OCI-LY7 (cell line): Measurements from ENCODE around the gene RPS6KB2. TPM values are rescaled to one million over a fixed set of nuclear protein-coding genes. Genes with fewer than 3 reads are reported as not detected.

ENCODE experiments used
- BruUV-seq: library from RNA; stranded (reverse); fragments of 400-500 nt; replicated peaks from 2 replicates; lab custom pipeline; 2021; lab: Mats Ljungman, UMichigan
- CTCF ChIA-PET: fragments of 300-600 bp; sonication (Branson Sonifier 250); formaldehyde crosslinking; loops from one replicate; lab custom pipeline; 2022; ENCODE audit warnings: antibody characterized with exemption; ENCODE audit not compliant: unreplicated experiment; lab: Charles Lee
- POLR2A ChIA-PET: fragments of 300-600 bp; sonication (Branson Sonifier 250); formaldehyde crosslinking; loops from one replicate; lab custom pipeline; 2022; ENCODE audit warnings: antibody characterized with exemption; lab: Charles Lee
- DNase-seq: peaks from one replicate; pipeline ENCODE4 v3.0.0-alpha.2; 2015; ENCODE audit warnings: low spot score
- H2AFZ ChIP-seq: fragments of 200-600 bp; sonication (generic), shearing (Covaris generic); 2 replicates; pipeline ENCODE4 v1.6.1; 2014; ENCODE audit warnings: mild to moderate bottlenecking, antibody characterized with exemption, low read length, moderate library complexity
- H3K27ac ChIP-seq: fragments of 200-600 bp; sonication (generic); 2 replicates; pipeline ENCODE4 v1.5.1; 2014; ENCODE audit warnings: mixed run types, low read depth, mild to moderate bottlenecking, moderate library complexity, low read length, inconsistent platforms; ENCODE audit not compliant: poor library complexity, severe bottlenecking
- H3K36me3 ChIP-seq: fragments of 200-600 bp; sonication (generic); 2 replicates; pipeline ENCODE4 v1.6.1; 2014; ENCODE audit warnings: mild to moderate bottlenecking, antibody characterized with exemption, low read length, moderate library complexity, mixed read lengths; ENCODE audit not compliant: insufficient read depth
- H3K4me1 ChIP-seq: fragments of 200-600 bp; sonication (generic); 2 replicates; pipeline ENCODE4 v1.5.1; 2014; ENCODE audit warnings: mild to moderate bottlenecking, low read length; ENCODE audit not compliant: insufficient read depth, poor library complexity, severe bottlenecking
- H3K4me2 ChIP-seq: fragments of 200-600 bp; sonication (generic); 2 replicates; pipeline ENCODE4 v1.6.1; 2014; ENCODE audit warnings: mild to moderate bottlenecking, low read length
- H3K4me3 ChIP-seq: fragments of 200-600 bp; sonication (generic); 2 replicates; pipeline ENCODE4 v1.5.1; 2014; ENCODE audit warnings: mild to moderate bottlenecking, low read depth, low read length; ENCODE audit not compliant: poor library complexity, severe bottlenecking
- H3K79me2 ChIP-seq: fragments of 200-600 bp; sonication (generic); 2 replicates; pipeline ENCODE4 v1.6.1; 2016; ENCODE audit warnings: low read depth, mild to moderate bottlenecking, low read length, moderate library complexity, mixed read lengths; ENCODE audit not compliant: insufficient read depth
- H3K9me2 ChIP-seq: fragments of 200-600 bp; sonication (generic); 2 replicates; pipeline ENCODE4 v1.6.1; 2016; ENCODE audit warnings: mild to moderate bottlenecking, low read length, mixed read lengths; ENCODE audit not compliant: insufficient read depth
- H3K9me3 ChIP-seq: fragments of 200-600 bp; sonication (generic); 2 replicates; pipeline ENCODE4 v1.6.1; 2014; ENCODE audit warnings: mild to moderate bottlenecking, mixed run types, low read length, mixed read lengths
- H4K20me1 ChIP-seq: fragments of 200-600 bp; sonication (generic); 2 replicates; pipeline ENCODE4 v1.6.1; 2014; ENCODE audit warnings: mild to moderate bottlenecking, antibody characterized with exemption, low read length, moderate library complexity, mixed read lengths; ENCODE audit not compliant: insufficient read depth
- CTCF ChIP-seq: fragments of 200-600 bp; sonication (generic); conservative IDR thresholded peaks from 2 replicates; pipeline ENCODE4 v1.5.1; 2014; ENCODE audit warnings: mild to moderate bottlenecking, antibody characterized with exemption, low read length, moderate library complexity, mixed read lengths
- EZH2phosphoT487 ChIP-seq: fragments of 200-600 bp; sonication (generic); IDR thresholded peaks from 2 replicates; pipeline ENCODE4 v1.6.1; 2018; ENCODE audit warnings: low read depth, borderline replicate concordance, mild to moderate bottlenecking, mixed run types, antibody characterized with exemption, low read length, moderate library complexity, mixed read lengths
- intact Hi-C: fragments of 100-400 bp; cut with micrococcal nuclease; formaldehyde crosslinking; loops from one replicate; pipeline ENCODE4 v1.10.0; 2022; ENCODE audit not compliant: unreplicated experiment
- total RNA-seq, 2 experiments: library from RNA; depleted of rRNA in 1 of 2; stranded (reverse); fragments of >200 nt in 1 of 2; shearing (Covaris generic) in 1 of 2; gene quantifications; 2 replicates each; pipeline ENCODE4 v1.2.3, GENCODE V29; 2014 to 2022

The RPS6KB2 gene
- total RNA-seq, 2 experiments from 2014 or later = 48.3 to 69.4 TPM

- no peak for DNase-seq
- Histone ChIP-seq H3K4me2 (peak overlapping the region; percentile 73), H3K9me2 (no peaks in the 10 kb centered on the region), H3K27ac (peak overlapping the region; percentile 12), H3K9me3 (no peaks in the 10 kb centered on the region), H3K4me3 (no peak overlapping the region), H3K4me1 (peaks cover 76% of the 10 kb centered on the region), H3K36me3 (peaks cover 38% of the 10 kb centered on the region), H4K20me1 (no peaks in the 10 kb centered on the region), H3K79me2 (peaks cover 11% of the 10 kb centered on the region; the same call in 1 of the 2 replicates), H2AFZ (no peak overlapping the region)
- intact Hi-C loops = no loop called here
- ChIA-PET POLR2A (interaction anchor here (0.8 kb wide), 1 partner anchor 9 kb away, joined by 3 read pairs; no protein-coding TSS in a partner anchor), CTCF (interaction anchor here (1.6 kb wide), 1 partner anchor 10 kb away, joined by 4 read pairs; no protein-coding TSS in a partner anchor)
- BruUV-seq = no TSS peak
- no peak for TF ChIP-seq CTCF
These were observed 17.1 kb upstream of the RPS6KB2 start for GRCh38 chr11:67410984-67411784.

- Histone ChIP-seq H3K79me2 (peaks cover 8% of the 10 kb centered on the region; the same call in 1 of the 2 replicates), H4K20me1 (no peaks in the 10 kb centered on the region), H2AFZ (no peak overlapping the region), H3K4me3 (no peak overlapping the region), H3K27ac (peak overlapping the region; percentile 12), H3K36me3 (peaks cover 32% of the 10 kb centered on the region), H3K9me2 (no peaks in the 10 kb centered on the region), H3K9me3 (no peaks in the 10 kb centered on the region), H3K4me1 (peaks cover 76% of the 10 kb centered on the region), H3K4me2 (peak overlapping the region; percentile 38)
- intact Hi-C loops = no loop called here
- no peak for TF ChIP-seq CTCF
- TF ChIP-seq EZH2phosphoT487 = no peak
- POLR2A ChIA-PET = interaction anchor here (0.8 kb wide), 1 partner anchor 9 kb away, joined by 3 read pairs; no protein-coding TSS in a partner anchor
- CTCF ChIA-PET = interaction anchor here (1.6 kb wide), 2 partner anchors 9 to 27 kb away, joined by 4 to 6 read pairs; no protein-coding TSS in a partner anchor
- peak; percentile 71 for DNase-seq
- no TSS peak for BruUV-seq
These were observed 16.5 kb upstream of the RPS6KB2 start for GRCh38 chr11:67411785-67412152.
